ENCODE results near the gene EME1. TPM values are rescaled to one million over a fixed set of nuclear protein-coding genes. Genes with fewer than 3 reads are reported as not detected.
"Not testable (repeated sequence)": the region's sequence is repeated elsewhere in the genome, so short reads cannot be mapped to it uniquely, and the experiment has no call there.

EME1 gene
- polyA plus RNA-seq, 2 of the 4 experiments (the other 2 are of a cell fraction), result 24.3 to 29.9 TPM

GRCh38 chr17:50405351-50405750, 32.3 kb downstream of the EME1 start:
- 48% methylated on average over 4 of the region's 4 CpGs for WGBS (ENCODE audit: missing lambda C conversion rate)
- FAIRE-seq; H3K4me2 ChIP-seq; H3K4me3 ChIP-seq; H3K4me1 ChIP-seq; DNase-seq (ENCODE audit: low read depth in 1 of 2, low spot score in 1 of 2); ATAC-seq; H3K27ac ChIP-seq; H3K9me3 ChIP-seq: not testable (repeated sequence)
- TF ChIP-seq MAFK (IDR thresholded peaks at IDR 0.05; ENCODE audit: partially characterized antibody), result peak; percentile 94
- CTCF ChIA-PET, result interaction anchor here (1.2 to 6.0 kb wide), 5 partner anchors 7 to 219 kb away, joined by 3 to 59 read pairs (median 5); partner anchors contain the start of gene LRRC59
- POLR2A ChIA-PET, result interaction anchor here (3.3 kb wide), 1 partner anchor 8 kb away, joined by 9 read pairs; the partner anchor contains the start of gene LRRC59

GRCh38 chr17:50406578-50406977, 33.5 kb downstream of the EME1 start:
- FAIRE-seq (no peak), ATAC-seq (peak in 1 of 2 experiments; percentile 47; a peak in 1 of 6 replicates), DNase-seq (ENCODE audit: low read depth in 1 of 2, low spot score in 1 of 2) (no peak)
- 45% methylated on average over 5 of the region's 5 CpGs for WGBS (ENCODE audit: missing lambda C conversion rate)
- Histone ChIP-seq H3K4me2 (no peak overlapping the region), H3K27ac (no peak overlapping the region), H3K9me3 (no peaks in the 10 kb centered on the region), H3K4me3 (no peak overlapping the region), H3K4me1 (no peaks in the 10 kb centered on the region)
- TF ChIP-seq CBX2 (IDR thresholded peaks at IDR 0.05; ENCODE audit: borderline replicate concordance, low read depth) (no peak), PBX3 (IDR thresholded peaks at IDR 0.05) (no peak)
- ChIA-PET POLR2A (interaction anchor here (3.3 kb wide), 1 partner anchor 10 kb away, joined by 9 read pairs; the partner anchor contains the start of gene LRRC59), CTCF (interaction anchor here (0.6 to 6.0 kb wide), 7 partner anchors 9 to 724 kb away, joined by 3 to 59 read pairs (median 4); partner anchors contain the start of gene LRRC59)

- no peaks in the 10 kb centered on the region for H3K4me1 ChIP-seq
- FAIRE-seq (no peak), ATAC-seq (no peak), DNase-seq (ENCODE audit: low read depth in 1 of 2, low spot score in 1 of 2) (no peak)
- ChIA-PET POLR2A (interaction anchor here (3.3 kb wide), 1 partner anchor 11 kb away, joined by 9 read pairs; the partner anchor contains the start of gene LRRC59), CTCF (interaction anchor here (6.0 kb wide), 1 partner anchor 10 kb away, joined by 59 read pairs; the partner anchor contains the start of gene LRRC59)
- no peaks in the 10 kb centered on the region for H3K9me3 ChIP-seq
- WGBS (ENCODE audit: missing lambda C conversion rate), result 47% methylated on average over 4 of the region's 4 CpGs
- TF ChIP-seq SREBF2 (IDR thresholded peaks at IDR 0.05), result no peak
- TF ChIP-seq GATA3 (IDR thresholded peaks at IDR 0.05; ENCODE audit: borderline replicate concordance), result no peak
- TF ChIP-seq HOXB13 (CRISPR knock-in tag; IDR thresholded peaks at IDR 0.05; ENCODE audit: low read depth), result no peak
- TF ChIP-seq ZC3H11A (IDR thresholded peaks at IDR 0.05), result no peak
- TF ChIP-seq HES2 (IDR thresholded peaks at IDR 0.05), result no peak
- TF ChIP-seq JUN (IDR thresholded peaks at IDR 0.05), result no peak
- no peak for TF ChIP-seq RAD21 (conservative IDR thresholded peaks at IDR 0.05 in 1 of 2, IDR thresholded peaks at IDR 0.05 in 1 of 2)
- TF ChIP-seq E2F6 (IDR thresholded peaks at IDR 0.05; ENCODE audit: borderline replicate concordance, low read depth), result no peak
- TF ChIP-seq MAX (IDR thresholded peaks at IDR 0.05), result no peak
- H3K4me2 ChIP-seq, result no peak overlapping the region
- no peak overlapping the region for H3K27ac ChIP-seq
- no peak overlapping the region for H3K4me3 ChIP-seq
Observed at GRCh38 chr17:50407921-50408320, 34.9 kb downstream of the EME1 start.

- H3K4me2 ChIP-seq, result no peak overlapping the region
- no peaks in the 10 kb centered on the region for H3K9me3 ChIP-seq
- no peak for FAIRE-seq
- CTCF ChIA-PET, result interaction anchor here (0.7 to 6.5 kb wide), 3 partner anchors 15 to 51 kb away, joined by 3 to 42 read pairs (median 4); partner anchors contain the start of gene LRRC59
- no peak for ATAC-seq
- no peaks in the 10 kb centered on the region for H3K4me1 ChIP-seq
- POLR2A ChIA-PET, result no interaction called here
- H3K4me3 ChIP-seq, result no peak overlapping the region
- TF ChIP-seq E2F6 (IDR thresholded peaks at IDR 0.05; ENCODE audit: borderline replicate concordance, low read depth) (no peak), POLR2A (IDR thresholded peaks at IDR 0.05; ENCODE audit: low read length) (no peak), EP300 (IDR thresholded peaks at IDR 0.05) (no peak), HMGXB4 (CRISPR knock-in tag; IDR thresholded peaks at IDR 0.05; ENCODE audit: borderline replicate concordance) (no peak), HDAC2 (IDR thresholded peaks at IDR 0.05) (no peak), MYC (IDR thresholded peaks at IDR 0.05; ENCODE audit: borderline replicate concordance, low read length) (no peak), HOXB13 (CRISPR knock-in tag; IDR thresholded peaks at IDR 0.05; ENCODE audit: low read depth) (no peak), HES2 (IDR thresholded peaks at IDR 0.05) (no peak)
- no peak for DNase-seq (ENCODE audit: low read depth in 1 of 2, low spot score in 1 of 2)
- 76% methylated on average over 4 of the region's 4 CpGs for WGBS (ENCODE audit: missing lambda C conversion rate)
- no peak overlapping the region for H3K27ac ChIP-seq
Observed at GRCh38 chr17:50412188-50412732, 39.2 kb downstream of the EME1 start.

Data from A549 (cell line).